ENCODE results near the gene SCRN2.

DNA sequence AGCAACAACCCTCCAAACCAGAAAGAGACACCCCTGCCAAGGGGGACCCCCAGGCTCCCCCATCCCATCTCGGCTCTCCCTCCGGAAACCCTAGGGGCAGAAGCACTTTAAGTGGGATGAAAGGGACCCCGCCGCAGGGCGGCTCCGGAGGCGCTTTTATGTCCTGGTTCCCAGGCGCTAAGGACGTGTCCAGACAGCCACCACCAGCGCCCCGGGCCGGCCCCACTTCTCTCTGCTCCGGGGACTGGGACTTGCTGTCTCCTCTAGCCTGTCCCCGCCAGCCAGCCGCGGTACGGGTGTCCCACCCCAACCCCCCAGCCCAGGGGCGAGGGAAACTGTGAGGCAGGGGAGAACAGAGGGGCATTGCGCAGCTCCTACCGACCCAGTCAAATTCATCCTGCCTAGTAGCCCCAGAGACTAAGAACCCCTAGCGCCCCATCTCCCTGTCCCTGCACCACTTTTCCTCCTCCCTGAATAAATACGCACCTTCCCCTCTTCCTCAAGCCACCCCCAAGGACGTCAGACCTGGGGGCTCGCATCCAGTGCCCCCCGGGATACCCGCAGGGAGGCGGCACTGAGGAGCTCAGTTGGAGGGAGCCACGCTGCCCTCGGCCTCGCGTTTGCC is 5.8 kb upstream of the SCRN2 start:
- TF ChIP-seq POLR2A (IDR thresholded peaks at IDR 0.05; ENCODE audit: low read depth, low read length) = no peak
- TF ChIP-seq POLR2AphosphoS5 (IDR thresholded peaks at IDR 0.05; ENCODE audit: low read depth, low read length) = no peak
- TF ChIP-seq TAF1 (IDR thresholded peaks at IDR 0.05; ENCODE audit: borderline replicate concordance, low read depth, low read length) = no peak
